Ascending aorta (tissue), 2 donors: ENCODE results near the gene KIRREL3. TPM values are rescaled to one million over a fixed set of nuclear protein-coding genes. Genes with fewer than 3 reads are reported as not detected.

Source experiments
- DNase-seq, 2 donors: peaks; one replicate each; pipeline ENCODE4 v3.0.0-alpha.2; 2019; ENCODE audit warnings: low spot score in 2 of 2
- H3K27ac ChIP-seq, 2 donors: fragments of 200-600 bp; sonication (generic); one replicate each; pipeline ENCODE4 v1.5.1; 2016 to 2017; ENCODE audit warnings: mild to moderate bottlenecking in 1 of 2
- H3K27me3 ChIP-seq: fragments of 200-600 bp; sonication (generic); one replicate; pipeline ENCODE4 v1.5.1; 2017
- H3K36me3 ChIP-seq, 2 donors: fragments of 200-600 bp; sonication (generic); one replicate each; pipeline ENCODE4 v1.5.1; 2016
- H3K4me1 ChIP-seq, 2 donors: fragments of 200-600 bp; sonication (generic); one replicate each; pipeline ENCODE4 v1.5.1; 2016 to 2017; ENCODE audit warnings: mild to moderate bottlenecking in 1 of 2
- H3K4me3 ChIP-seq, 2 donors: fragments of 200-600 bp; sonication (generic); one replicate each; pipeline ENCODE4 v1.5.1; 2016 to 2017; ENCODE audit warnings: mild to moderate bottlenecking in 1 of 2
- H3K9me3 ChIP-seq, 2 donors: fragments of 200-600 bp; sonication (generic); one replicate each; pipeline ENCODE4 v1.5.1; 2016
- intact Hi-C: fragments of 100-400 bp; cut with DNase I; formaldehyde crosslinking; loops from one replicate; pipeline ENCODE4 v1.15.1; 2023
- total RNA-seq: library from RNA; depleted of rRNA; stranded (reverse); fragments of >200 nt; gene quantifications from one replicate; pipeline ENCODE4 v1.1.0, GENCODE V29; 2016
- TF ChIP-seq, protein P1 (sequence below), 3 experiments: fragments of 200-600 bp in 2 of 3; fragments of 450-650 bp in 1 of 3; sonication (generic) in 2 of 3; IDR thresholded peaks; one replicate each; pipeline ENCODE4 v1.5.1; 2016 to 2019; ENCODE audit warnings: antibody characterized with exemption in 3 of 3, mild to moderate bottlenecking in 1 of 3, moderate library complexity in 1 of 3

KIRREL3 gene
- total RNA-seq, 1 donor from 2014 or later: not detected

- no peak for DNase-seq
- Histone ChIP-seq H3K36me3 (no peaks in the 10 kb centered on the region), H3K4me1 (no peaks in the 10 kb centered on the region), H3K4me3 (no peak overlapping the region), H3K9me3 (no peaks in the 10 kb centered on the region), H3K27ac (no peak overlapping the region), H3K27me3 (no peaks in the 10 kb centered on the region)
- TF ChIP-seq, protein P1, sequence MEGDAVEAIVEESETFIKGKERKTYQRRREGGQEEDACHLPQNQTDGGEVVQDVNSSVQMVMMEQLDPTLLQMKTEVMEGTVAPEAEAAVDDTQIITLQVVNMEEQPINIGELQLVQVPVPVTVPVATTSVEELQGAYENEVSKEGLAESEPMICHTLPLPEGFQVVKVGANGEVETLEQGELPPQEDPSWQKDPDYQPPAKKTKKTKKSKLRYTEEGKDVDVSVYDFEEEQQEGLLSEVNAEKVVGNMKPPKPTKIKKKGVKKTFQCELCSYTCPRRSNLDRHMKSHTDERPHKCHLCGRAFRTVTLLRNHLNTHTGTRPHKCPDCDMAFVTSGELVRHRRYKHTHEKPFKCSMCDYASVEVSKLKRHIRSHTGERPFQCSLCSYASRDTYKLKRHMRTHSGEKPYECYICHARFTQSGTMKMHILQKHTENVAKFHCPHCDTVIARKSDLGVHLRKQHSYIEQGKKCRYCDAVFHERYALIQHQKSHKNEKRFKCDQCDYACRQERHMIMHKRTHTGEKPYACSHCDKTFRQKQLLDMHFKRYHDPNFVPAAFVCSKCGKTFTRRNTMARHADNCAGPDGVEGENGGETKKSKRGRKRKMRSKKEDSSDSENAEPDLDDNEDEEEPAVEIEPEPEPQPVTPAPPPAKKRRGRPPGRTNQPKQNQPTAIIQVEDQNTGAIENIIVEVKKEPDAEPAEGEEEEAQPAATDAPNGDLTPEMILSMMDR (IDR thresholded peaks at IDR 0.05): no peak
- intact Hi-C loops: no loop called here
Observed at GRCh38 chr11:126824035-126824607, 176.4 kb downstream of the KIRREL3 start.

DNA sequence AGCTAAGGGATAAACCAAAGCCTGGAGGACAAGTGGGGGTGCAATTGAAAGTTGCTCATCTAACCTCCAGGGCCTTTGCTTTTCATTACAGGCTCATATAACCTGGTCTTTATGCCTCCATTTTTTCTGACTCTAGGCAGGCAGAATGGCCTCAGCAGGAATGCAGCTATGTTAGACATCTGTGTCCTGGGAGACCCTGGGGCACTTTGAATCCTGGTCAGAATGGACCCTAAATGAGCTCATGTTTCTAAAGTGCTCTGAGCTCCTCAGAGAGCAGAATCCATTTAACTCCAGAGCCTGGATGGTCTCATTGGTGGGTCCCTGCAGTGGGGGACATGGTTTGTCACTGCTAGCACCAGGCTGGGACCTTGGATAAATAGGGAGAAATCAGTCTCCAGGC is 177.3 kb downstream of the KIRREL3 start:
- no peak overlapping the region for H3K4me3 ChIP-seq
- H3K9me3 ChIP-seq: no peaks in the 10 kb centered on the region
- H3K36me3 ChIP-seq: no peaks in the 10 kb centered on the region
- H3K27ac ChIP-seq: no peak overlapping the region
- intact Hi-C loops: no loop called here
- TF ChIP-seq, protein P1 (IDR thresholded peaks at IDR 0.05): no peak
- H3K27me3 ChIP-seq: no peaks in the 10 kb centered on the region
- DNase-seq: no peak
- no peaks in the 10 kb centered on the region for H3K4me1 ChIP-seq

- TF ChIP-seq, protein P1 (IDR thresholded peaks at IDR 0.05): no peak
Observed at GRCh38 chr11:126821827-126822226, 178.7 kb downstream of the KIRREL3 start.

GRCh38 chr11:126819194-126819593 is 181.4 kb downstream of the KIRREL3 start:
- Histone ChIP-seq H3K36me3 (no peaks in the 10 kb centered on the region), H3K27me3 (no peaks in the 10 kb centered on the region), H3K9me3 (no peaks in the 10 kb centered on the region), H3K27ac (no peak overlapping the region), H3K4me3 (no peak overlapping the region), H3K4me1 (no peaks in the 10 kb centered on the region)
- intact Hi-C loops: no loop called here
- DNase-seq: no peak
- TF ChIP-seq, protein P1 (IDR thresholded peaks at IDR 0.05): no peak

More at GRCh38 chr11:126821827-126822226, 178.7 kb downstream of the KIRREL3 start:
- H3K27me3 ChIP-seq: no peaks in the 10 kb centered on the region
- no peaks in the 10 kb centered on the region for H3K9me3 ChIP-seq
- DNase-seq: no peak
- H3K27ac ChIP-seq: no peak overlapping the region
- intact Hi-C loops: no loop called here
- H3K4me1 ChIP-seq: no peaks in the 10 kb centered on the region
- no peaks in the 10 kb centered on the region for H3K36me3 ChIP-seq
- no peak overlapping the region for H3K4me3 ChIP-seq

- no peaks in the 10 kb centered on the region for H3K9me3 ChIP-seq
- TF ChIP-seq, protein P1 (IDR thresholded peaks at IDR 0.05): no peak
- intact Hi-C loops: no loop called here
- H3K27me3 ChIP-seq: no peaks in the 10 kb centered on the region
- no peak overlapping the region for H3K27ac ChIP-seq
- no peaks in the 10 kb centered on the region for H3K36me3 ChIP-seq
- no peaks in the 10 kb centered on the region for H3K4me1 ChIP-seq
- H3K4me3 ChIP-seq: no peak overlapping the region
- no peak for DNase-seq
Observed at GRCh38 chr11:126817523-126818450, 182.8 kb downstream of the KIRREL3 start.
